WTC11 (cell line): ENCODE data around the gene GRID2.

ENCODE experiments used
- CREB1 ChIP-seq: sonication (generic); formaldehyde crosslinking; IDR thresholded peaks from 2 replicates; pipeline ENCODE4 v1.8.0; 2023; ENCODE audit warnings: mild to moderate bottlenecking, missing genetic modification reagents
- CTCF ChIP-seq: fragments of 200-600 bp; IDR thresholded peaks from 2 replicates; pipeline ENCODE4 v1.8.0; 2022; ENCODE audit warnings: antibody characterized with exemption
- NFE2L1 ChIP-seq: sonication (generic); formaldehyde crosslinking; IDR thresholded peaks from 2 replicates; pipeline ENCODE4 v1.8.1; 2023; ENCODE audit warnings: missing genetic modification reagents
- NR1H2 ChIP-seq: sonication (generic); formaldehyde crosslinking; IDR thresholded peaks from 2 replicates; pipeline ENCODE4 v1.9.0; 2021; ENCODE audit warnings: mild to moderate bottlenecking, moderate library complexity, missing genetic modification reagents
- NR2C2 ChIP-seq: sonication (generic); formaldehyde crosslinking; IDR thresholded peaks from 2 replicates; pipeline ENCODE4 v1.8.0; 2022; ENCODE audit warnings: mild to moderate bottlenecking, missing genetic modification reagents
- SP1 ChIP-seq: sonication (generic); formaldehyde crosslinking; conservative IDR thresholded peaks from 2 replicates; pipeline ENCODE4 v1.8.1; 2022; ENCODE audit warnings: missing genetic modification reagents
- TCF7 ChIP-seq: sonication (generic); formaldehyde crosslinking; IDR thresholded peaks from 2 replicates; pipeline ENCODE4 v1.8.0; 2022; ENCODE audit warnings: mild to moderate bottlenecking, low read depth, missing genetic modification reagents, moderate library complexity
- ZSCAN18 ChIP-seq: fragments of 250-450 bp; sonication (Bioruptor Pico); IDR thresholded peaks from 2 replicates; pipeline ENCODE4 v2.1.2; 2022; ENCODE audit warnings: mild to moderate bottlenecking, moderate library complexity
- TF ChIP-seq, protein P1 (sequence below): sonication (generic); formaldehyde crosslinking; IDR thresholded peaks from 2 replicates; pipeline ENCODE4 v1.8.0; 2023; ENCODE audit warnings: missing genetic modification reagents, mild to moderate bottlenecking, borderline replicate concordance
- TF ChIP-seq, protein P2 (sequence below): sonication (generic); formaldehyde crosslinking; conservative IDR thresholded peaks from 2 replicates; pipeline ENCODE4 v1.8.1; 2022; ENCODE audit warnings: mild to moderate bottlenecking, missing genetic modification reagents
- TF ChIP-seq, protein P3 (sequence below): sonication (generic); formaldehyde crosslinking; IDR thresholded peaks from 2 replicates; pipeline ENCODE4 v1.8.1; 2022; ENCODE audit warnings: low read depth, missing genetic modification reagents, borderline replicate concordance

- TF ChIP-seq CTCF (no peak), NR1H2 (no peak), TCF7 (CRISPR knock-in tag) (no peak), NR2C2 (CRISPR knock-in tag) (no peak), CREB1 (no peak), SP1 (CRISPR knock-in tag) (no peak), ZSCAN18 (CRISPR knock-in tag) (no peak), NFE2L1 (no peak)
- TF ChIP-seq, protein P1, sequence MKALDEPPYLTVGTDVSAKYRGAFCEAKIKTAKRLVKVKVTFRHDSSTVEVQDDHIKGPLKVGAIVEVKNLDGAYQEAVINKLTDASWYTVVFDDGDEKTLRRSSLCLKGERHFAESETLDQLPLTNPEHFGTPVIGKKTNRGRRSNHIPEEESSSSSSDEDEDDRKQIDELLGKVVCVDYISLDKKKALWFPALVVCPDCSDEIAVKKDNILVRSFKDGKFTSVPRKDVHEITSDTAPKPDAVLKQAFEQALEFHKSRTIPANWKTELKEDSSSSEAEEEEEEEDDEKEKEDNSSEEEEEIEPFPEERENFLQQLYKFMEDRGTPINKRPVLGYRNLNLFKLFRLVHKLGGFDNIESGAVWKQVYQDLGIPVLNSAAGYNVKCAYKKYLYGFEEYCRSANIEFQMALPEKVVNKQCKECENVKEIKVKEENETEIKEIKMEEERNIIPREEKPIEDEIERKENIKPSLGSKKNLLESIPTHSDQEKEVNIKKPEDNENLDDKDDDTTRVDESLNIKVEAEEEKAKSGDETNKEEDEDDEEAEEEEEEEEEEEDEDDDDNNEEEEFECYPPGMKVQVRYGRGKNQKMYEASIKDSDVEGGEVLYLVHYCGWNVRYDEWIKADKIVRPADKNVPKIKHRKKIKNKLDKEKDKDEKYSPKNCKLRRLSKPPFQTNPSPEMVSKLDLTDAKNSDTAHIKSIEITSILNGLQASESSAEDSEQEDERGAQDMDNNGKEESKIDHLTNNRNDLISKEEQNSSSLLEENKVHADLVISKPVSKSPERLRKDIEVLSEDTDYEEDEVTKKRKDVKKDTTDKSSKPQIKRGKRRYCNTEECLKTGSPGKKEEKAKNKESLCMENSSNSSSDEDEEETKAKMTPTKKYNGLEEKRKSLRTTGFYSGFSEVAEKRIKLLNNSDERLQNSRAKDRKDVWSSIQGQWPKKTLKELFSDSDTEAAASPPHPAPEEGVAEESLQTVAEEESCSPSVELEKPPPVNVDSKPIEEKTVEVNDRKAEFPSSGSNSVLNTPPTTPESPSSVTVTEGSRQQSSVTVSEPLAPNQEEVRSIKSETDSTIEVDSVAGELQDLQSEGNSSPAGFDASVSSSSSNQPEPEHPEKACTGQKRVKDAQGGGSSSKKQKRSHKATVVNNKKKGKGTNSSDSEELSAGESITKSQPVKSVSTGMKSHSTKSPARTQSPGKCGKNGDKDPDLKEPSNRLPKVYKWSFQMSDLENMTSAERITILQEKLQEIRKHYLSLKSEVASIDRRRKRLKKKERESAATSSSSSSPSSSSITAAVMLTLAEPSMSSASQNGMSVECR, result no peak
- TF ChIP-seq, protein P2, sequence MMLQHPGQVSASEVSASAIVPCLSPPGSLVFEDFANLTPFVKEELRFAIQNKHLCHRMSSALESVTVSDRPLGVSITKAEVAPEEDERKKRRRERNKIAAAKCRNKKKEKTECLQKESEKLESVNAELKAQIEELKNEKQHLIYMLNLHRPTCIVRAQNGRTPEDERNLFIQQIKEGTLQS, result no peak
- TF ChIP-seq, protein P3, sequence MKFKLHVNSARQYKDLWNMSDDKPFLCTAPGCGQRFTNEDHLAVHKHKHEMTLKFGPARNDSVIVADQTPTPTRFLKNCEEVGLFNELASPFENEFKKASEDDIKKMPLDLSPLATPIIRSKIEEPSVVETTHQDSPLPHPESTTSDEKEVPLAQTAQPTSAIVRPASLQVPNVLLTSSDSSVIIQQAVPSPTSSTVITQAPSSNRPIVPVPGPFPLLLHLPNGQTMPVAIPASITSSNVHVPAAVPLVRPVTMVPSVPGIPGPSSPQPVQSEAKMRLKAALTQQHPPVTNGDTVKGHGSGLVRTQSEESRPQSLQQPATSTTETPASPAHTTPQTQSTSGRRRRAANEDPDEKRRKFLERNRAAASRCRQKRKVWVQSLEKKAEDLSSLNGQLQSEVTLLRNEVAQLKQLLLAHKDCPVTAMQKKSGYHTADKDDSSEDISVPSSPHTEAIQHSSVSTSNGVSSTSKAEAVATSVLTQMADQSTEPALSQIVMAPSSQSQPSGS (CRISPR knock-in tag), result no peak
These were observed 1443.5 kb downstream of the GRID2 start for GRCh38 chr4:93747220-93747619.
